Thyroid gland (tissue), 4 donors: Measurements from ENCODE around the gene DNMT1.

Experiments
- CTCF ChIP-seq, 6 experiments: fragments of 200-600 bp in 3 of 6; fragments of 450-650 bp in 3 of 6; sonication (generic) in 3 of 6; IDR thresholded peaks; one replicate each; pipeline ENCODE4 v1.5.1; 2016 to 2019; ENCODE audit warnings: antibody characterized with exemption in 6 of 6, mild to moderate bottlenecking in 2 of 6, inconsistent platforms in 1 of 6, moderate library complexity in 1 of 6
- POLR2A ChIP-seq, 2 donors: fragments of 450-650 bp; IDR thresholded peaks; one replicate each; pipeline ENCODE4 v1.6.1; 2017; ENCODE audit warnings: antibody characterized with exemption in 2 of 2, mild to moderate bottlenecking in 2 of 2, moderate library complexity in 1 of 2

DNA sequence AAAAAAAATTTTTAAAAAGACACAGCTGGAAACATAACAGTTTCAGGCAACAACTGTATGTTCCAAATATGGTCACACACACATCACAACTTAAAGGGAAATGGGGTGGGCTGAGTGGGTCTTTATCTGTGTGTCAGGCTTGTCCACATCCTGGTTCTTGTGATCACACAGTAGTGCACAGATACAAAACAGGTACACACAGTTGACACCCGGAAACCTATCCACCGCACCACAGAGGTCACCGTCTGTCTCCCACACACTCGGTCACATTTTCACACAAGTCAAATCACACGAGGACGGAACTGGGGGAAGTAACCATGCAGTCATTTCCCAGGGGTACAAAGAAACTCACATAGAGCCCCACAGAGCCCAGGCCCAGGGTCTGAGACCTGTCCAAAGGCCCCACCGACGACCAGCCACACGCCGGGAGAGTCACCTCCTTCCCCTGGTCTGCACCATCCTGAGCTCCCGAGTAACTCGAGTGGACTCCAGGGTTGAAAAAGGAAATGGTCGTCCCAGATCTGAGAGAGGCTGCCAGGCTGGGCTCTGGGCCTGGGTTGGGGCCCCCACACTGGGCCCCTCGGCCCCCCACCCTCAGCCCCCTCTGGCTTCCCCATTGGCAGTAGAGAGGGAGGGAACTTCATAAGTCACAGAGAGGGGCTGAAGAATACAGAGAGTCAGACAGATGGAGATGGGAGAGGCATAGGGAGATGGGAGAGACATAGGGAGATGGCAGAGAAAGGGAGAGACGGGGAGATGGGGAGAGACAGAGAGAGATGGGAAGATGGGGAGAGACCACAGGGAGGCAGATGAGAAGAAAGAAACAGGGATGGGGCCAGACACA, 89.9 kb downstream of the DNMT1 start:
- TF ChIP-seq CTCF (IDR thresholded peaks at IDR 0.05), result no peak
- no peak for TF ChIP-seq POLR2A (IDR thresholded peaks at IDR 0.05)
